A172 (cell line): ENCODE results near the gene SPIRE1. TPM values are rescaled to one million over a fixed set of nuclear protein-coding genes. Genes with fewer than 3 reads are reported as not detected.
"Not testable (repeated sequence)": the region's sequence is repeated elsewhere in the genome, so short reads cannot be mapped to it uniquely, and the experiment has no call there.

ENCODE experiments used
- DNase-seq: peaks from one replicate; pipeline ENCODE4 v3.0.0-alpha.2; 2015; ENCODE audit warnings: low spot score
- total RNA-seq: library from RNA; depleted of rRNA; stranded (reverse); fragments of >200 nt; shearing (Covaris generic); gene quantifications from 2 replicates; pipeline ENCODE4 v1.2.3, GENCODE V29; 2014

The SPIRE1 gene
- total RNA-seq, 1 experiment from 2014 or later = 33.9 TPM

- peak; percentile 29 for DNase-seq
Observed at GRCh38 chr18:12645751-12646203, 12.1 kb downstream of the SPIRE1 start.

GRCh38 chr18:12645254-12645653 lies 12.7 kb downstream of the SPIRE1 start:
- DNase-seq = no peak

GRCh38 chr18:12643756-12644155 lies 14.2 kb downstream of the SPIRE1 start:
- DNase-seq = not testable (repeated sequence)

- DNase-seq = no peak
Observed at GRCh38 chr18:12640881-12641200, 17.1 kb downstream of the SPIRE1 start.

GRCh38 chr18:12639990-12640880 lies 17.7 kb downstream of the SPIRE1 start:
- peak; percentile 84 for DNase-seq

GRCh38 chr18:12638644-12639124 lies 19.2 kb downstream of the SPIRE1 start:
- DNase-seq = no peak

GRCh38 chr18:12637901-12638643 lies 19.8 kb downstream of the SPIRE1 start:
- no peak for DNase-seq

- DNase-seq = no peak
Observed at GRCh38 chr18:12637393-12637792, 20.5 kb downstream of the SPIRE1 start.

GRCh38 chr18:12631831-12632477 lies 26.0 kb downstream of the SPIRE1 start:
- no peak for DNase-seq

GRCh38 chr18:12630136-12630535 lies 27.8 kb downstream of the SPIRE1 start:
- DNase-seq = no peak

GRCh38 chr18:12628706-12629702 lies 28.9 kb downstream of the SPIRE1 start:
- peak; percentile 57 for DNase-seq

- DNase-seq = not testable (repeated sequence)
Observed at GRCh38 chr18:12627199-12627598, 30.7 kb downstream of the SPIRE1 start.

GRCh38 chr18:12625241-12625640 lies 32.7 kb downstream of the SPIRE1 start:
- DNase-seq = no peak

- DNase-seq = peak; percentile 90
Observed at GRCh38 chr18:12621742-12622306, 36.1 kb downstream of the SPIRE1 start.

GRCh38 chr18:12615748-12616147 lies 42.2 kb downstream of the SPIRE1 start:
- no peak for DNase-seq

- DNase-seq = peak; percentile 31
Observed at GRCh38 chr18:12608301-12608700, 49.6 kb downstream of the SPIRE1 start.

- peak; percentile 58 for DNase-seq
Observed at GRCh38 chr18:12606592-12607315, 51.2 kb downstream of the SPIRE1 start.

- DNase-seq = no peak
Observed at GRCh38 chr18:12604445-12605007, 53.4 kb downstream of the SPIRE1 start.

- peak; percentile 23 for DNase-seq
Observed at GRCh38 chr18:12599966-12600365, 57.9 kb downstream of the SPIRE1 start.

GRCh38 chr18:12599543-12599942 lies 58.4 kb downstream of the SPIRE1 start:
- DNase-seq = peak; percentile 16
